CD4-positive, alpha-beta T cell treated with Interferon alpha-2 for 1 hour (primary cell): ENCODE results near the gene SPIRE2.

Experiments used
- DNase-seq, 2 donors: peaks; one replicate each; pipeline ENCODE4 v3.0.0-alpha.2; 2020 to 2022

Gene SPIRE2

GRCh38 chr16:89842471-89843408 is 14.5 kb downstream of the SPIRE2 start:
- no peak for DNase-seq

- no peak for DNase-seq
These were observed 15.4 kb downstream of the SPIRE2 start for GRCh38 chr16:89843409-89844350.

GRCh38 chr16:89844739-89845339 is 16.6 kb downstream of the SPIRE2 start:
- DNase-seq, result no peak

- DNase-seq, result peak in 1 of 2 donors; percentile 4
These were observed 17.1 kb downstream of the SPIRE2 start for GRCh38 chr16:89845417-89845816.

- no peak for DNase-seq
These were observed 19.0 kb downstream of the SPIRE2 start for GRCh38 chr16:89847051-89847939.

- no peak for DNase-seq
These were observed 19.6 kb downstream of the SPIRE2 start for GRCh38 chr16:89847940-89848297.

GRCh38 chr16:89848974-89849373 is 20.7 kb downstream of the SPIRE2 start:
- no peak for DNase-seq

GRCh38 chr16:89853306-89853993 is 25.2 kb downstream of the SPIRE2 start:
- DNase-seq, result no peak

GRCh38 chr16:89855301-89855945 is 27.1 kb downstream of the SPIRE2 start:
- no peak for DNase-seq

GRCh38 chr16:89855986-89856385 is 27.7 kb downstream of the SPIRE2 start:
- no peak for DNase-seq

- no peak for DNase-seq
These were observed 30.8 kb downstream of the SPIRE2 start for GRCh38 chr16:89858973-89859614.

GRCh38 chr16:89859615-89860007 is 31.3 kb downstream of the SPIRE2 start:
- DNase-seq, result no peak

- peak; percentile 77 to 83 for DNase-seq
These were observed 32.6 kb downstream of the SPIRE2 start for GRCh38 chr16:89860747-89861304.

- DNase-seq, result no peak
These were observed 33.4 kb downstream of the SPIRE2 start for GRCh38 chr16:89861648-89862047.

- no peak for DNase-seq
These were observed 34.5 kb downstream of the SPIRE2 start for GRCh38 chr16:89862732-89863131.

GRCh38 chr16:89863741-89864526 is 35.7 kb downstream of the SPIRE2 start:
- peak; percentile 49 to 70 for DNase-seq

GRCh38 chr16:89864527-89864820 is 36.2 kb downstream of the SPIRE2 start:
- DNase-seq, result no peak

- no peak for DNase-seq
These were observed 39.6 kb downstream of the SPIRE2 start for GRCh38 chr16:89867918-89868317.

- no peak for DNase-seq
These were observed 41.6 kb downstream of the SPIRE2 start for GRCh38 chr16:89869911-89870310.
